Endodermal cell (in vitro differentiated cells): ENCODE results near the gene FGF22. TPM values are rescaled to one million over a fixed set of nuclear protein-coding genes. Genes with fewer than 3 reads are reported as not detected.
"Not testable (repeated sequence)": the region's sequence is repeated elsewhere in the genome, so short reads cannot be mapped to it uniquely, and the experiment has no call there.

Experiments used
- DNase-seq: peaks from one replicate; pipeline ENCODE4 v3.0.0-alpha.2; 2017
- H3K27ac ChIP-seq: 2 replicates; pipeline ENCODE4 v1.5.1; 2013; ENCODE audit warnings: mild to moderate bottlenecking, low read depth, low read length, moderate library complexity
- H3K27me3 ChIP-seq: 2 replicates; pipeline ENCODE4 v1.6.1; 2013; ENCODE audit warnings: mild to moderate bottlenecking, low read length, moderate library complexity; ENCODE audit not compliant: insufficient read depth, control insufficient read depth, poor library complexity, severe bottlenecking
- H3K36me3 ChIP-seq: 2 replicates; pipeline ENCODE4 v1.7.0; 2013; ENCODE audit warnings: mild to moderate bottlenecking, low read length, moderate library complexity; ENCODE audit not compliant: control insufficient read depth, insufficient read depth
- H3K4me1 ChIP-seq: one replicate; pipeline ENCODE4 v1.7.0; 2013; ENCODE audit warnings: low read length; ENCODE audit not compliant: control insufficient read depth, insufficient read depth
- H3K4me3 ChIP-seq: 2 replicates; pipeline ENCODE4 v1.5.1; 2013; ENCODE audit warnings: mild to moderate bottlenecking, low read length, moderate library complexity
- H3K9ac ChIP-seq: 2 replicates; pipeline ENCODE4 v1.6.1; 2013; ENCODE audit warnings: mild to moderate bottlenecking, low read length, moderate library complexity; ENCODE audit not compliant: poor library complexity, severe bottlenecking; ENCODE audit errors: extremely low read depth
- H3K9me3 ChIP-seq: 2 replicates; pipeline ENCODE4 v1.6.1; 2013; ENCODE audit warnings: mild to moderate bottlenecking, low read length, moderate library complexity; ENCODE audit not compliant: control insufficient read depth
- H3K27ac Mint-ChIP-seq: 2 replicates; pipeline ENCODE4 v1.8.0; 2020; ENCODE audit warnings: mixed read lengths
- H3K27me3 Mint-ChIP-seq: 2 replicates; pipeline ENCODE4 v1.8.0; 2021; ENCODE audit warnings: mild to moderate bottlenecking, mixed read lengths; ENCODE audit not compliant: insufficient read depth
- H3K36me3 Mint-ChIP-seq: 2 replicates; pipeline ENCODE4 v1.8.0; 2020; ENCODE audit warnings: low read depth, mixed read lengths
- H3K4me1 Mint-ChIP-seq: 2 replicates; pipeline ENCODE4 v1.8.0; 2020; ENCODE audit warnings: mixed read lengths
- H3K4me3 Mint-ChIP-seq: 2 replicates; pipeline ENCODE4 v1.8.0; 2020; ENCODE audit warnings: mild to moderate bottlenecking, moderate library complexity, mixed read lengths
- H3K9me3 Mint-ChIP-seq: 2 replicates; pipeline ENCODE4 v1.8.0; 2020; ENCODE audit warnings: mild to moderate bottlenecking, mixed read lengths
- WGBS, 2 experiments: methylation state at CpG; one replicate each; pipeline versions ENCODE4 v1.1.5 to v1.1.7; 2013; ENCODE audit warnings: missing lambda C conversion rate in 2 of 2, mixed read lengths in 1 of 2; ENCODE audit not compliant: insufficient coverage in 1 of 2, insufficient read length in 1 of 2; 5-methylcytosine and 5-hydroxymethylcytosine counted together
- total RNA-seq, 2 donors: library from RNA; stranded (reverse); fragmentation: NEBNext Ultra II Directional in 1 of 2; extraction: Animal tissue kit (Norgen Biotek cat#: 25700) in 1 of 2; gene quantifications; 2 replicates in 1 of 2; 3 replicates in 1 of 2; pipeline ENCODE4 v1.2.1, GENCODE V29; 2021
- TF ChIP-seq, protein P1 (sequence below): fragments of 200-600 bp; sonication (generic); conservative IDR thresholded peaks from 2 replicates; pipeline ENCODE4 v1.5.0; 2021; ENCODE audit warnings: antibody characterized with exemption, mild to moderate bottlenecking

FGF22 gene
- total RNA-seq, 2 donors from 2014 or later: 0.81 to 0.82 TPM

DNA sequence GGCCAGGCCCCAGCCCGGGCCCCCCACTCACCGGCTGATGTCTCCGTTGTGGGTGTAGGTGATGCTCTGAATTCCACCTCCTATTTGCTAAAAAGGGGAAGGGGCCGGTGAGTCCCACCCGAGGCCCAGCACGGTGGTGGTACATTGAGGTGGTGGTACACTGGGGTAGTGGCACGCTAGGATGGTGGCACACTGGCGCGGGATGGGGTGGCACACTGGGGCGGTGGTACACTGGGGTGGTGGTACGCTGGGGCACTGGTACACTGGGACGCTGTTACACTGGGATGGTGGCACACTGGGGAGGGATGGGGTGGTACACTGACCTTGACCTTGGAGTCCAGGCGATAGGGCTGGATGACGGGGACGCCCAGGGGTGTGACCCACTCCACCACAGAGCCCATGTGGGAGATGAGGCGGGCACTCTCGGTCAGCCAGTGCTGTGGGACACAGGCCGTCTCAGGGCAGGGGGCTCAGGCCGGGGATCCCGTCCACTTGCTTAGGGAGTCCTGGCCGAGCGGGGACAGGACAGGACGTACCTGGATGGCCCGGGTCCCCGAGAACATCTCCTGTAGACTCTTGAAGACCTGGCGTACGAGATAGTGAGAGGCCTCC lies 20.9 kb upstream of the FGF22 start:
- no peak overlapping the region for H3K9ac ChIP-seq
- H3K4me1 Mint-ChIP-seq: no peaks in the 10 kb centered on the region
- H3K4me3 ChIP-seq: no peak overlapping the region
- H3K27ac ChIP-seq: no peak overlapping the region
- H3K36me3 Mint-ChIP-seq: peaks cover 40% of the 10 kb centered on the region
- H3K27me3 Mint-ChIP-seq: no peaks in the 10 kb centered on the region
- no peak overlapping the region for H3K4me3 Mint-ChIP-seq
- no peaks in the 10 kb centered on the region for H3K27me3 ChIP-seq
- no peaks in the 10 kb centered on the region for H3K9me3 ChIP-seq
- H3K36me3 ChIP-seq: peaks cover 4% of the 10 kb centered on the region
- no peaks in the 10 kb centered on the region for H3K9me3 Mint-ChIP-seq
- WGBS, 2 experiments: 94 to 96% methylated on average over 15 to 27 of the region's 27 CpGs
- no peaks in the 10 kb centered on the region for H3K4me1 ChIP-seq
- no peak for DNase-seq
- H3K27ac Mint-ChIP-seq: no peak overlapping the region
- TF ChIP-seq, protein P1, sequence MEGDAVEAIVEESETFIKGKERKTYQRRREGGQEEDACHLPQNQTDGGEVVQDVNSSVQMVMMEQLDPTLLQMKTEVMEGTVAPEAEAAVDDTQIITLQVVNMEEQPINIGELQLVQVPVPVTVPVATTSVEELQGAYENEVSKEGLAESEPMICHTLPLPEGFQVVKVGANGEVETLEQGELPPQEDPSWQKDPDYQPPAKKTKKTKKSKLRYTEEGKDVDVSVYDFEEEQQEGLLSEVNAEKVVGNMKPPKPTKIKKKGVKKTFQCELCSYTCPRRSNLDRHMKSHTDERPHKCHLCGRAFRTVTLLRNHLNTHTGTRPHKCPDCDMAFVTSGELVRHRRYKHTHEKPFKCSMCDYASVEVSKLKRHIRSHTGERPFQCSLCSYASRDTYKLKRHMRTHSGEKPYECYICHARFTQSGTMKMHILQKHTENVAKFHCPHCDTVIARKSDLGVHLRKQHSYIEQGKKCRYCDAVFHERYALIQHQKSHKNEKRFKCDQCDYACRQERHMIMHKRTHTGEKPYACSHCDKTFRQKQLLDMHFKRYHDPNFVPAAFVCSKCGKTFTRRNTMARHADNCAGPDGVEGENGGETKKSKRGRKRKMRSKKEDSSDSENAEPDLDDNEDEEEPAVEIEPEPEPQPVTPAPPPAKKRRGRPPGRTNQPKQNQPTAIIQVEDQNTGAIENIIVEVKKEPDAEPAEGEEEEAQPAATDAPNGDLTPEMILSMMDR: no peak

DNA sequence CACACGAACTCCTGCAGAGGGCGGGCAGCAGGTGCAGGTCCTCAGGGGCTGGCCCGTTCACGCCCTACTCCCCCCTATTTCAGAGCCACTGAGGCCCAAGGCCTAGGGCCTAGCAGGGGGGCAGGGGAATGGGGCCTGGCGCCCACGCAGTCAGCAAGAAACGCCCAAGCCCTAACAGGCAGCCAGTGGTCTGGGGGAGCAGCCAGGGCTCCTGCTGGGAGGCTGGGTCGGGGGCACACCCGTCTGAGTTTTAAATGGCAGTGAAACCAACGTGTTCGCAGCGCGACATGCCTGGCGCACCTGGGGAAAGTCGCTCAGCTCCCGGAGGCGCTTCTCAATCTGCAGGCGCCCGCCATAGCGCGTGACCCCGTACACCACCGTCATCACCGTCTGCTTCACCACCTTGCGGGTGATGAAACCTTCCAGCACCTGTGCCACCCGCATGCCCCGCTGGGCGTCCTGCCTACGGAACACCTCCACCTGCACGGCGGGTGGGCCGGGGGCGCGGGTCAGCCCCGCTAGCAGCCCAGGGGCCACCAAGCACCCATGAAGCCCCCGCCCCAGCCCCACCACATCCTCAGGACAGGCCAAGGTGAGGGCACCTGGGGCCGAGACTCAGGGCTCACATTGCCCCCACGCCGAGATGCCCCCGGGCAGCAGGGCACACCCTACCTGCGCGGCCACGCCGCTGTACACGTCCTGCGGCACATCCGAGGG lies 20.2 kb upstream of the FGF22 start:
- H3K9ac ChIP-seq: no peak overlapping the region
- no peak overlapping the region for H3K4me3 ChIP-seq
- Mint-ChIP-seq H3K36me3 (peaks cover 39% of the 10 kb centered on the region), H3K4me1 (no peaks in the 10 kb centered on the region), H3K27ac (no peak overlapping the region), H3K9me3 (no peaks in the 10 kb centered on the region), H3K4me3 (no peak overlapping the region), H3K27me3 (no peaks in the 10 kb centered on the region)
- no peaks in the 10 kb centered on the region for H3K4me1 ChIP-seq
- no peak overlapping the region for H3K27ac ChIP-seq
- TF ChIP-seq, protein P1: no peak
- DNase-seq: no peak
- no peaks in the 10 kb centered on the region for H3K27me3 ChIP-seq
- 95 to 98% methylated on average over 31 to 47 of the region's 47 CpGs for WGBS, 2 experiments
- peaks cover 11% of the 10 kb centered on the region for H3K36me3 ChIP-seq
- no peaks in the 10 kb centered on the region for H3K9me3 ChIP-seq

DNA sequence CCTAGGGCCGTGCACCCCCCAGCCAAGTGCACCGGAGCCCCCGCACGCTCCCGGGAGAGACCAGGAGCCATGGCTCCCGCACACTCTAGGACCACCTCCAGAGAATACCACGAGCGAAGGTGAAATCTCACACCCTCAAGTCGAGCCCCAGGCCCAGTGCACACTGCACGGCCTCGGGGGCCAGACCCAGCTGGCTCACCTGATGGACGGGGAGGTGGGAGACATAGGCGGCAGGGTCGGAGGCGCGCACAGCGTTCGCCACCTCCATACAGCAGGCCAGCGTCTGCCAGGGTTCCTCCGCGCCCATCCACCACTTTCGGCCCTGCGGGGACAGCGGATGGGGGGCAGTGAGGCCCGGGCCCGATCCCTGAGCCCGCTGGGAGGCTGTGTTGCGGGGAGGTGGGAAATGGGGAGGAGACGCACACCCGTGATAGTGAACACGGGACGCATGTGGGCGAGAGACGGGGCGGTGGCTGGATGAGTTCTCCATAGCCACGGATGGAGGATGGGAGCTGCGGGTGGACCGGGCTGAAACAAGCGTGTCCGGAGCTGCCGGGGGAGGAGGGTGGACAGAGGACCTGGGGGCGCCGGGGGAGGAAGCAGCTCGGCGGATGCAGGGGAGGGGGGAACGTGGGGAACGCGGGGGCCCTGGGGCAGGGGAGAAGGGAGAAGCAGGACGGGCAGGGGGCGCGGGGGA lies 19.4 kb upstream of the FGF22 start:
- Histone ChIP-seq H3K9me3 (no peaks in the 10 kb centered on the region), H3K4me3 (no peak overlapping the region), H3K9ac (no peak overlapping the region), H3K4me1 (no peaks in the 10 kb centered on the region), H3K27ac (no peak overlapping the region), H3K36me3 (peaks cover 8% of the 10 kb centered on the region), H3K27me3 (no peaks in the 10 kb centered on the region)
- H3K27me3 Mint-ChIP-seq: no peaks in the 10 kb centered on the region
- H3K36me3 Mint-ChIP-seq: peaks cover 34% of the 10 kb centered on the region
- H3K4me3 Mint-ChIP-seq: no peak overlapping the region
- H3K27ac Mint-ChIP-seq: no peak overlapping the region
- no peak for DNase-seq
- 95 to 96% methylated on average over 24 to 41 of the region's 51 CpGs for WGBS, 2 experiments
- H3K9me3 Mint-ChIP-seq: no peaks in the 10 kb centered on the region
- TF ChIP-seq, protein P1: no peak
- H3K4me1 Mint-ChIP-seq: no peaks in the 10 kb centered on the region

DNA sequence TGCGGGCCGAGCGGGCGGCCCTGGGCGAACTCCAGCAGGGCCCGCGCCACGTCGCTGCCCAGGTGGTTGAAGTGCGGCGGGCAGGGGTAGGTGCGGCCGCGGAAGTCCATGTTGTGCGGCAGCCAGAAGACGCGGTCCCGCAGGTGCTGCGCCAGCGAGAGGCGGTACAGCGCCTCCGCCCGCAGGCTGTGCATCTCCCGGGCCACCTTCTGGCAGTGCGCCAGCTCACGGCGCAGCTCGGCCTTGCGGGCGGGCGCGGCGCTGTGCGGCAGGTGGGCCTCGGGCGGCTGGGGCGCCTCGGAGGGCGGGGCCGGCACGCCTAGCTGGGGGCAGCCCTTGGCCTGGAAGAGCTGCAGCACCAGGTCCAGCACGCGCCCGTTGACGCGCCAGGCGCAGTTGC lies 18.5 kb upstream of the FGF22 start:
- DNase-seq, H3K27me3 Mint-ChIP-seq, H3K4me3 Mint-ChIP-seq, H3K36me3 ChIP-seq, H3K9ac ChIP-seq, H3K4me3 ChIP-seq, H3K9me3 ChIP-seq, H3K4me1 Mint-ChIP-seq, H3K27ac Mint-ChIP-seq, H3K27ac ChIP-seq, H3K4me1 ChIP-seq, H3K9me3 Mint-ChIP-seq, H3K27me3 ChIP-seq: not testable (repeated sequence)
- 95 to 98% methylated on average over 32 to 47 of the region's 48 CpGs for WGBS, 2 experiments
- H3K36me3 Mint-ChIP-seq: peaks cover 37% of the 10 kb centered on the region
